SK-N-SH treated with all-trans-retinoic acid at 6 μM for 48 hours (cell line): ENCODE measurements around the gene TTBK2.

Source experiments
- ARNTL ChIP-seq: fragments of 450-650 bp; formaldehyde crosslinking; IDR thresholded peaks from 2 replicates; pipeline ENCODE4 v1.5.0; 2020; ENCODE audit warnings: low read depth, mild to moderate bottlenecking, moderate library complexity, borderline replicate concordance
- CREB5 ChIP-seq: fragments of 250-450 bp; sonication (Bioruptor Pico); IDR thresholded peaks from 2 replicates; pipeline ENCODE4 v1.5.1; 2020; ENCODE audit warnings: low read depth, mild to moderate bottlenecking, moderate library complexity
- CSRNP3 ChIP-seq: fragments of 250-450 bp; sonication (Bioruptor Pico); IDR thresholded peaks from 2 replicates; pipeline ENCODE4 v1.5.1; 2021; ENCODE audit warnings: mild to moderate bottlenecking, moderate library complexity
- OSR1 ChIP-seq: fragments of 250-450 bp; sonication (Bioruptor Pico); IDR thresholded peaks from 2 replicates; pipeline ENCODE4 v1.8.0; 2022; ENCODE audit warnings: moderate library complexity, mild to moderate bottlenecking, inconsistent platforms
- RARB ChIP-seq: fragments of 250-450 bp; sonication (Bioruptor Pico); IDR thresholded peaks from 2 replicates; pipeline ENCODE4 v1.8.0; 2021; ENCODE audit warnings: mild to moderate bottlenecking, moderate library complexity
- SNAI2 ChIP-seq: fragments of 250-450 bp; sonication (Bioruptor Pico); IDR thresholded peaks from 2 replicates; pipeline ENCODE4 v1.5.0; 2020; ENCODE audit warnings: mild to moderate bottlenecking, moderate library complexity
- TCF4 ChIP-seq: fragments of 250-450 bp; sonication (Bioruptor Pico); IDR thresholded peaks from 2 replicates; pipeline ENCODE4 v1.8.0; 2021; ENCODE audit warnings: mild to moderate bottlenecking, moderate library complexity, borderline replicate concordance
- TOX ChIP-seq: fragments of 250-450 bp; sonication (Bioruptor Pico); IDR thresholded peaks from 2 replicates; pipeline ENCODE4 v1.8.0; 2021; ENCODE audit warnings: mild to moderate bottlenecking, moderate library complexity, borderline replicate concordance
- ZC3H10 ChIP-seq: fragments of 250-450 bp; sonication (Bioruptor Pico); IDR thresholded peaks from 2 replicates; pipeline ENCODE4 v1.5.1; 2021; ENCODE audit warnings: mild to moderate bottlenecking, moderate library complexity
- ZFP3 ChIP-seq: fragments of 250-450 bp; sonication (Bioruptor Pico); IDR thresholded peaks from 2 replicates; pipeline ENCODE4 v1.5.0; 2020; ENCODE audit warnings: mild to moderate bottlenecking, moderate library complexity
- ZNF565 ChIP-seq: fragments of 450-650 bp; formaldehyde crosslinking; conservative IDR thresholded peaks from 2 replicates; pipeline ENCODE4 v1.5.0; 2020; ENCODE audit warnings: low read depth, mild to moderate bottlenecking, moderate library complexity
- ZNF70 ChIP-seq: fragments of 450-650 bp; formaldehyde crosslinking; IDR thresholded peaks from 2 replicates; pipeline ENCODE4 v1.5.0; 2020; ENCODE audit warnings: mild to moderate bottlenecking, moderate library complexity
- ZNF8 ChIP-seq: fragments of 450-650 bp; formaldehyde crosslinking; IDR thresholded peaks from 2 replicates; pipeline ENCODE4 v1.5.0; 2020; ENCODE audit warnings: mild to moderate bottlenecking, moderate library complexity
- TF ChIP-seq, protein P1 (sequence below): fragments of 250-450 bp; sonication (Bioruptor Pico); IDR thresholded peaks from 2 replicates; pipeline ENCODE4 v1.8.0; 2020; ENCODE audit warnings: mild to moderate bottlenecking, moderate library complexity, borderline replicate concordance

DNA sequence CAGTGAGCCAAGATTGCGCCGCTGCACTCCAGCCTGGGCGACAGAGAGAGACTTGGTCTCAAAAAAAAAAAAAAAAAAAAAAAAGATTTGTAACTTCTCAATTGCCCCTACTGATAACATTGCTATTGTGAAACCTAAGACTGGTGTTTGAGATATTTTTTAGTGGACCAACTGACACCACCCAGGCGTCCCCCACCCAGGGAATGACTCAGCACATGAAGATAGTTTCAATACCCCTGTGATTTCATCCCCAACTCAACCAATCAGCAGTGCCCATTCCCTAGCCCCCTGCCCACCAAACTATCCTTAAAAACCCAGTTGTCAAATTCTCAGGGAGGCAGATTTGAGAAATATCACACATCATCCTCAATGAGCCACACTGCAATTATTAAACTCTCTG is 76.9 kb downstream of the TTBK2 start:
- no peak for TF ChIP-seq TOX (CRISPR knock-in tag)
- TF ChIP-seq CREB5 (CRISPR knock-in tag) = no peak
- TF ChIP-seq TCF4 = no peak
- TF ChIP-seq, protein P1, sequence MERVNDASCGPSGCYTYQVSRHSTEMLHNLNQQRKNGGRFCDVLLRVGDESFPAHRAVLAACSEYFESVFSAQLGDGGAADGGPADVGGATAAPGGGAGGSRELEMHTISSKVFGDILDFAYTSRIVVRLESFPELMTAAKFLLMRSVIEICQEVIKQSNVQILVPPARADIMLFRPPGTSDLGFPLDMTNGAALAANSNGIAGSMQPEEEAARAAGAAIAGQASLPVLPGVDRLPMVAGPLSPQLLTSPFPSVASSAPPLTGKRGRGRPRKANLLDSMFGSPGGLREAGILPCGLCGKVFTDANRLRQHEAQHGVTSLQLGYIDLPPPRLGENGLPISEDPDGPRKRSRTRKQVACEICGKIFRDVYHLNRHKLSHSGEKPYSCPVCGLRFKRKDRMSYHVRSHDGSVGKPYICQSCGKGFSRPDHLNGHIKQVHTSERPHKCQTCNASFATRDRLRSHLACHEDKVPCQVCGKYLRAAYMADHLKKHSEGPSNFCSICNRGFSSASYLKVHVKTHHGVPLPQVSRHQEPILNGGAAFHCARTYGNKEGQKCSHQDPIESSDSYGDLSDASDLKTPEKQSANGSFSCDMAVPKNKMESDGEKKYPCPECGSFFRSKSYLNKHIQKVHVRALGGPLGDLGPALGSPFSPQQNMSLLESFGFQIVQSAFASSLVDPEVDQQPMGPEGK (CRISPR knock-in tag) = no peak
- no peak for TF ChIP-seq ZC3H10 (CRISPR knock-in tag)
- TF ChIP-seq ARNTL (CRISPR knock-in tag) = no peak
- TF ChIP-seq ZNF565 (CRISPR knock-in tag) = no peak
- TF ChIP-seq CSRNP3 (CRISPR knock-in tag) = no peak
- no peak for TF ChIP-seq OSR1
- TF ChIP-seq SNAI2 (CRISPR knock-in tag) = no peak
- TF ChIP-seq RARB (CRISPR knock-in tag) = no peak
- no peak for TF ChIP-seq ZNF8 (CRISPR knock-in tag)
- no peak for TF ChIP-seq ZFP3 (CRISPR knock-in tag)
- TF ChIP-seq ZNF70 (CRISPR knock-in tag) = no peak
